GM12874 (cell line): ENCODE measurements around the gene CDK11B.

ENCODE experiments used
- TF ChIP-seq, protein P1 (sequence below): IDR thresholded peaks from 2 replicates; pipeline ENCODE4 v1.5.1; 2011; ENCODE audit warnings: low read depth, mild to moderate bottlenecking, control low read depth, low read length, moderate library complexity; ENCODE audit not compliant: insufficient read depth

Gene CDK11B

GRCh38 chr1:1613509-1614082 is 45.2 kb downstream of the CDK11B start:
- TF ChIP-seq, protein P1, sequence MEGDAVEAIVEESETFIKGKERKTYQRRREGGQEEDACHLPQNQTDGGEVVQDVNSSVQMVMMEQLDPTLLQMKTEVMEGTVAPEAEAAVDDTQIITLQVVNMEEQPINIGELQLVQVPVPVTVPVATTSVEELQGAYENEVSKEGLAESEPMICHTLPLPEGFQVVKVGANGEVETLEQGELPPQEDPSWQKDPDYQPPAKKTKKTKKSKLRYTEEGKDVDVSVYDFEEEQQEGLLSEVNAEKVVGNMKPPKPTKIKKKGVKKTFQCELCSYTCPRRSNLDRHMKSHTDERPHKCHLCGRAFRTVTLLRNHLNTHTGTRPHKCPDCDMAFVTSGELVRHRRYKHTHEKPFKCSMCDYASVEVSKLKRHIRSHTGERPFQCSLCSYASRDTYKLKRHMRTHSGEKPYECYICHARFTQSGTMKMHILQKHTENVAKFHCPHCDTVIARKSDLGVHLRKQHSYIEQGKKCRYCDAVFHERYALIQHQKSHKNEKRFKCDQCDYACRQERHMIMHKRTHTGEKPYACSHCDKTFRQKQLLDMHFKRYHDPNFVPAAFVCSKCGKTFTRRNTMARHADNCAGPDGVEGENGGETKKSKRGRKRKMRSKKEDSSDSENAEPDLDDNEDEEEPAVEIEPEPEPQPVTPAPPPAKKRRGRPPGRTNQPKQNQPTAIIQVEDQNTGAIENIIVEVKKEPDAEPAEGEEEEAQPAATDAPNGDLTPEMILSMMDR: no peak

DNA sequence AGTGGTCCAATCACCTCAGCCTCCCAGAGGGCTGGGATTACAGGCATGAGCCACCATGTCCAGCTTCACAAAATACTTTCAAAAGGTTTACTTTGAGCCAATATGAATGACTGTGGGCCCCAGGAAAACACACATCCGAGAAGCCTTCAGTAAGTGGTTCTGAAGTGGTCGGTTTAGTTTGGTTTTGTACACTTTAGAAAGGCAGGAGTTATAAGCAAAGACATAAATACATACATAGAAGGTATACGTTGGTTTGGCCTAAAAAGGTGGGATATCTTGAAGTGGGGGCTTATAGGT is 46.8 kb downstream of the CDK11B start:
- TF ChIP-seq, protein P1: no peak

- TF ChIP-seq, protein P1: no peak
Measured at GRCh38 chr1:1610796-1611195, 48.0 kb downstream of the CDK11B start.

DNA sequence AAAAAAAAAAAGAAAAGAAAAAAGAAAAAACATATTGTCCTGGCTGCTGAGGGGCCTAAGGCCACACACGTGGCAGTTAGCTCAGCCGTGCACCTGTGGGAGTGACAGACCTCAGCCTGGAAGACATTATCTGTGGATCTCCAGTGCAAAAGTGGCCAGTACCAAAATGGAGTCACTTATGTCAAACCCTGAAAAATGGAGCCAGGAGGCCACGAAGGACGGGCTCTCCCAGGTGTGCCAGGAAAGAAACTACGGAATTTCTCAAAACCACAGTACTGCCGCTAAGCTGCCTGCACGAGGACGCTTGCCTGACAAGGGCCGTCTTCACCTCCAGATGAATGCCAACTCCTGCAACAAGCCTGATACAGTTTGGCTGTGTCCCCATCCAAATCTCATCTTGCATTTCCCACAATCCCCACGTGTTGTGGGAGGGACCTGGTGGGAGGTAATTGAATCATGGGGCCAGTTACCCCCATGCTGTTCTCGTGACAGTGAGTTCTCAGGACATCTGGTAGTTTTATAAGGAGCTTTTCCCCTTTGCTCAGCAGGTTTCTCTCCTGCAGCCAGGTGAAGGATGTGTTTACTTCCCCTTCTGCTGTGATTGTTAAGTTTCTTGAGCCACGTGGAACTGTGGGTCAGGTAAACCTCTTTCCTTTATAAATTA is 48.9 kb downstream of the CDK11B start:
- TF ChIP-seq, protein P1: no peak

GRCh38 chr1:1606232-1606631 is 52.6 kb downstream of the CDK11B start:
- TF ChIP-seq, protein P1: no peak

DNA sequence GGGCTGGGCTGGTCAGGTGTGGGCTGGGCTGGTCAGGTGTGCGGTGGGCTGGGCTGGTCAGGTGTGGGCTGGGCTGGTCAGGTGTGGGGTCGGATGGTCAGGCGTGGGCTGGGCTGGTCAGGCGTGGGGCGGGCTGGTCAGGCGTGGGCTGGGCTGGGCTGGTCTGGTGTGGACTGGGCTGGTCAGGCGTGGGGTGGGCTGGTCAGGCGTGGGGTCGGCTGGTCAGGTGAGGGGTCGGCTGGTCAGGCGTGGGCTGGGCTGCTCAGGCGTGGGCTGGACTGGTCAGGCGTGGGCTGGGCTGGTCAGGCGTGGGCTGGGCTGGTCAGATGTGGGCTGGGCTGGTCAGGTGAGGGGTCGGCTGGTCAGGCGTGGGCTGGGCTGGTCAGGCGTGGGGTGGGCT is 53.1 kb downstream of the CDK11B start:
- TF ChIP-seq, protein P1: no peak

GRCh38 chr1:1605034-1605591 is 53.7 kb downstream of the CDK11B start:
- TF ChIP-seq, protein P1: no peak
